ENCODE results near the gene RELT.

Gene RELT

GRCh38 chr11:73337846-73338245, 38.4 kb upstream of the RELT start:
- Histone ChIP-seq H3K27me3 (ENCODE audit: control insufficient read depth, low read length) (peaks cover 4% of the 10 kb centered on the region; the same call in 1 of the 2 replicates), H3K79me2 (ENCODE audit: control insufficient read depth, low read length) (no peaks in the 10 kb centered on the region), H3K4me2 (ENCODE audit: low read length) (no peak overlapping the region), H3K36me3 (ENCODE audit: control insufficient read depth, low read length) (no peaks in the 10 kb centered on the region), H4K20me1 (ENCODE audit: control insufficient read depth, insufficient read depth, low read depth, low read length) (no peaks in the 10 kb centered on the region), H3K27ac (ENCODE audit: low read depth, low read length) (no peak overlapping the region), H3K4me1 (ENCODE audit: control insufficient read depth, low read length) (peaks cover 4% of the 10 kb centered on the region), H3K4me3 (ENCODE audit: low read length) (no peak overlapping the region), H3F3A (ENCODE audit: control insufficient read depth, insufficient read depth) (no peaks in the 10 kb centered on the region), H3K9me3 (ENCODE audit: control insufficient read depth, insufficient read depth, low read length) (no peaks in the 10 kb centered on the region), H3K9me2 (replicated peaks; ENCODE audit: control insufficient read depth, low read length) (no peaks in the 10 kb centered on the region)
- TF ChIP-seq CTCF (IDR thresholded peaks at IDR 0.05; ENCODE audit: low read depth, low read length, poor library complexity, severe bottlenecking): no peak
- no peak for TF ChIP-seq EZH2phosphoT487 (IDR thresholded peaks at IDR 0.05; ENCODE audit: borderline replicate concordance, low read length)

DNA sequence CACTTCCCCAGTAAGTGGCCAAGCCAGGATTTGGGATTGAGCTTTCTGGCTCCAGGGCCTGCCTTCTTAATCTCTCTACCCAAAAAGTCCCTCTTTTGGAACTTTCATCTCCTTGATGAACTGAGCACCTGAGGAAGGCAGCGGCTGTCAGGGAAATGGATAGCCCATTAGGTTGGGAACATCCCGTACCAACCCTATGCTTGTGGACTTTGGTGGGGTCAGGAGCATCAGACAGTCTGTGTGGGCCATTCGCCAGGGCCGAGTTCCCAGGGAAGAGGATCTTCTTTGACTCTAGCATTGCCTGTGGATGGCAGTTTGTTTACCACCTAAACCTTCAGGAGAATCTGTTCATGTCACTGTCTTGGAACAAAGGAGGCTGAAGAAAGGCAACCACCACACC, 37.9 kb upstream of the RELT start:
- TF ChIP-seq EZH2phosphoT487 (IDR thresholded peaks at IDR 0.05; ENCODE audit: borderline replicate concordance, low read length) (no peak), CTCF (IDR thresholded peaks at IDR 0.05; ENCODE audit: low read depth, low read length, poor library complexity, severe bottlenecking) (no peak)
- Histone ChIP-seq H3F3A (ENCODE audit: control insufficient read depth, insufficient read depth) (no peaks in the 10 kb centered on the region), H3K79me2 (ENCODE audit: control insufficient read depth, low read length) (no peaks in the 10 kb centered on the region), H3K4me1 (ENCODE audit: control insufficient read depth, low read length) (peaks cover 4% of the 10 kb centered on the region), H3K4me2 (ENCODE audit: low read length) (no peak overlapping the region), H3K9me3 (ENCODE audit: control insufficient read depth, insufficient read depth, low read length) (no peaks in the 10 kb centered on the region), H3K36me3 (ENCODE audit: control insufficient read depth, low read length) (no peaks in the 10 kb centered on the region), H3K27me3 (ENCODE audit: control insufficient read depth, low read length) (peaks cover 4% of the 10 kb centered on the region; the same call in 1 of the 2 replicates), H3K27ac (ENCODE audit: low read depth, low read length) (no peak overlapping the region), H4K20me1 (ENCODE audit: control insufficient read depth, insufficient read depth, low read depth, low read length) (no peaks in the 10 kb centered on the region), H3K9me2 (replicated peaks; ENCODE audit: control insufficient read depth, low read length) (no peaks in the 10 kb centered on the region), H3K4me3 (ENCODE audit: low read length) (no peak overlapping the region)

DNA sequence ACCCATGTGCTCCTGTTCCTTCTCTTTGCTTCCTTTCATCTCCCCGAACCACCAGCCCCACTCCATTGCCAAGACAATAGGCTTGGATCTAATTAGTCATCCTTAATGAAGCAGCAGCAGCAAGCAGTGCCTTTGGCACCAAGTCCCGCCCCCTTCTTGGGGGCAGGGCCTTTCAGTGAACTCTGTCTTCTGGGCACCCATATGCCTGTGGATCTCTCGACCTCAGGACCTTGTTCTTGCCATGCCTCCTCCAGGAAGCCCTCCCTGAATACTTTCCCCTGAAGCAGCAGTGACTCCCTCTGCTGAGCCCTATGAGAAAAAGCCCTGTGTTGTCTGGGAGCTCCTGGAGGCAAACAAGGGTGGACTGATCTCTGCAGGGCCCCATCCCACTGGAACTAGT, 36.0 kb upstream of the RELT start:
- Histone ChIP-seq H3K9me3 (ENCODE audit: control insufficient read depth, insufficient read depth, low read length) (no peaks in the 10 kb centered on the region), H3K79me2 (ENCODE audit: control insufficient read depth, low read length) (no peaks in the 10 kb centered on the region), H3K4me2 (ENCODE audit: low read length) (no peak overlapping the region), H3K4me3 (ENCODE audit: low read length) (no peak overlapping the region), H3K9me2 (replicated peaks; ENCODE audit: control insufficient read depth, low read length) (no peaks in the 10 kb centered on the region), H4K20me1 (ENCODE audit: control insufficient read depth, insufficient read depth, low read depth, low read length) (no peaks in the 10 kb centered on the region), H3K4me1 (ENCODE audit: control insufficient read depth, low read length) (peaks cover 2% of the 10 kb centered on the region), H3K27me3 (ENCODE audit: control insufficient read depth, low read length) (peaks cover 4% of the 10 kb centered on the region; the same call in 1 of the 2 replicates), H3F3A (ENCODE audit: control insufficient read depth, insufficient read depth) (no peaks in the 10 kb centered on the region), H3K27ac (ENCODE audit: low read depth, low read length) (no peak overlapping the region), H3K36me3 (ENCODE audit: control insufficient read depth, low read length) (no peaks in the 10 kb centered on the region)
- no peak for TF ChIP-seq CTCF (IDR thresholded peaks at IDR 0.05; ENCODE audit: low read depth, low read length, poor library complexity, severe bottlenecking)
- no peak for TF ChIP-seq EZH2phosphoT487 (IDR thresholded peaks at IDR 0.05; ENCODE audit: borderline replicate concordance, low read length)

Data from DOHH2 (cell line).